NT2/D1 (cell line): ENCODE data around the gene HMCES.

Experiments
- SUZ12 ChIP-seq: IDR thresholded peaks from 2 replicates; pipeline ENCODE4 v1.6.1; 2011; ENCODE audit not compliant: insufficient read length, insufficient read depth; ENCODE audit errors: extremely low read depth
- YY1 ChIP-seq: IDR thresholded peaks from 2 replicates; pipeline ENCODE4 v1.6.1; 2011; ENCODE audit not compliant: insufficient read length, insufficient read depth
- ZNF274 ChIP-seq: IDR thresholded peaks from 2 replicates; pipeline ENCODE4 v1.6.1; 2011; ENCODE audit warnings: mild to moderate bottlenecking, low read depth, low read length

GRCh38 chr3:129330409-129330808 lies 51.7 kb downstream of the HMCES start:
- TF ChIP-seq SUZ12 (no peak), ZNF274 (no peak), YY1 (no peak)
